Lower lobe of right lung (tissue), 2 donors: ENCODE measurements around the gene SMG9. TPM values are rescaled to one million over a fixed set of nuclear protein-coding genes. Genes with fewer than 3 reads are reported as not detected.
A peak's percentile ranks its signal among the peaks of the same experiment; 100 is the strongest.

Experiments used
- ATAC-seq, 2 donors: fragments of 200-7000 bp; cut with Tn5 transposase; one replicate each; pipeline ENCODE4 v1.9.1; 2020 to 2022; ENCODE audit warnings: mild to moderate bottlenecking in 2 of 2, moderate library complexity in 2 of 2
- DNase-seq: peaks from one replicate; pipeline ENCODE4 v3.0.0-alpha.2; 2020
- H3K27ac ChIP-seq: fragments of 200-600 bp; one replicate; pipeline ENCODE4 v1.8.0; 2022
- H3K27me3 ChIP-seq: fragments of 200-600 bp; one replicate; pipeline ENCODE4 v1.8.0; 2022; ENCODE audit warnings: low read depth
- H3K36me3 ChIP-seq: fragments of 200-600 bp; one replicate; pipeline ENCODE4 v1.8.0; 2022; ENCODE audit warnings: mild to moderate bottlenecking
- H3K4me1 ChIP-seq: fragments of 200-600 bp; one replicate; pipeline ENCODE4 v1.8.0; 2022
- H3K4me3 ChIP-seq: fragments of 200-600 bp; one replicate; pipeline ENCODE4 v1.8.0; 2022; ENCODE audit warnings: mild to moderate bottlenecking
- H3K9me3 ChIP-seq: fragments of 200-600 bp; one replicate; pipeline ENCODE4 v1.8.0; 2022
- CTCF ChIP-seq: fragments of 200-600 bp; IDR thresholded peaks from one replicate; pipeline ENCODE4 v1.8.0; 2022; ENCODE audit warnings: antibody characterized with exemption, mild to moderate bottlenecking
- intact Hi-C: fragments of 100-400 bp; cut with DNase I; formaldehyde crosslinking; loops from one replicate; pipeline ENCODE4 v1.11.0; 2022
- total RNA-seq: library from RNA; stranded (reverse); fragmentation: NEBNext Ultra II Directional; extraction: Animal tissue kit (Norgen Biotek cat#: 25700); gene quantifications from one replicate; pipeline ENCODE4 v1.2.1, GENCODE V29; 2021
- donor health status: DM: no; HTN: yes; CAD: no; lungs with severe emphysema.

SMG9 gene
- total RNA-seq, 1 donor from 2014 or later = 47.3 TPM

GRCh38 chr19:43741075-43741825, 13.5 kb downstream of the SMG9 start:
- DNase-seq = no peak
- no peak for TF ChIP-seq CTCF
- ATAC-seq = no peak

GRCh38 chr19:43739439-43740235, 15.1 kb downstream of the SMG9 start:
- ATAC-seq = peak; percentile 52 to 58
- H3K27ac ChIP-seq = peak overlapping the region; percentile 15

More at GRCh38 chr19:43741075-43741825, 13.5 kb downstream of the SMG9 start:
- intact Hi-C loops = no loop called here
- no peaks in the 10 kb centered on the region for H3K9me3 ChIP-seq
- peaks cover 98% of the 10 kb centered on the region for H3K36me3 ChIP-seq
- no peak overlapping the region for H3K27ac ChIP-seq
- H3K4me1 ChIP-seq = peaks cover 26% of the 10 kb centered on the region
- no peak overlapping the region for H3K4me3 ChIP-seq
- no peaks in the 10 kb centered on the region for H3K27me3 ChIP-seq

GRCh38 chr19:43738780-43739211, 16.0 kb downstream of the SMG9 start:
- H3K9me3 ChIP-seq = no peaks in the 10 kb centered on the region
- TF ChIP-seq CTCF = no peak
- no peaks in the 10 kb centered on the region for H3K27me3 ChIP-seq
- ATAC-seq (peak; percentile 81), DNase-seq (peak; percentile 71)
- H3K27ac ChIP-seq = peak overlapping the region; percentile 15
- H3K4me3 ChIP-seq = no peak overlapping the region
- peaks cover 96% of the 10 kb centered on the region for H3K36me3 ChIP-seq
- intact Hi-C loops = no loop called here
- peaks cover 11% of the 10 kb centered on the region for H3K4me1 ChIP-seq

More at GRCh38 chr19:43739439-43740235, 15.1 kb downstream of the SMG9 start:
- peaks cover 95% of the 10 kb centered on the region for H3K36me3 ChIP-seq
- intact Hi-C loops = no loop called here
- H3K4me1 ChIP-seq = peaks cover 14% of the 10 kb centered on the region
- H3K4me3 ChIP-seq = no peak overlapping the region
- no peaks in the 10 kb centered on the region for H3K9me3 ChIP-seq
- DNase-seq = no peak
- TF ChIP-seq CTCF = no peak
- H3K27me3 ChIP-seq = no peaks in the 10 kb centered on the region

- peaks cover 22% of the 10 kb centered on the region for H3K4me1 ChIP-seq
- no peak for DNase-seq
- H3K27me3 ChIP-seq = no peaks in the 10 kb centered on the region
- no peak overlapping the region for H3K4me3 ChIP-seq
- TF ChIP-seq CTCF = no peak
- no peak for ATAC-seq
- intact Hi-C loops = no loop called here
- no peak overlapping the region for H3K27ac ChIP-seq
- no peaks in the 10 kb centered on the region for H3K9me3 ChIP-seq
- peaks cover 97% of the 10 kb centered on the region for H3K36me3 ChIP-seq
These were observed 18.8 kb downstream of the SMG9 start for GRCh38 chr19:43735957-43736356.

- peaks cover 97% of the 10 kb centered on the region for H3K36me3 ChIP-seq
These were observed 19.7 kb downstream of the SMG9 start for GRCh38 chr19:43735013-43735412.

More at GRCh38 chr19:43735013-43735412, 19.7 kb downstream of the SMG9 start:
- Histone ChIP-seq H3K4me3 (no peak overlapping the region), H3K27me3 (no peaks in the 10 kb centered on the region), H3K9me3 (no peaks in the 10 kb centered on the region), H3K27ac (no peak overlapping the region), H3K4me1 (peaks cover 20% of the 10 kb centered on the region)
- intact Hi-C loops = no loop called here
- ATAC-seq = no peak
- no peak for DNase-seq
- TF ChIP-seq CTCF = no peak
